ENCODE data around the gene FHIT. TPM values are rescaled to one million over a fixed set of nuclear protein-coding genes. Genes with fewer than 3 reads are reported as not detected.
"Not testable (repeated sequence)": the region's sequence is repeated elsewhere in the genome, so short reads cannot be mapped to it uniquely, and the experiment has no call there.

FHIT gene
- total RNA-seq, 1 experiment from 2014 or later = 0.34 TPM

- DNase-seq (ENCODE audit: low read depth) = no peak
Measured at GRCh38 chr3:60932170-60932569, 319.1 kb downstream of the FHIT start.

GRCh38 chr3:60931452-60931851 lies 319.8 kb downstream of the FHIT start:
- no peak for DNase-seq (ENCODE audit: low read depth)

- no peak for DNase-seq (ENCODE audit: low read depth)
Measured at GRCh38 chr3:60920519-60920918, 330.7 kb downstream of the FHIT start.

- no peak for DNase-seq (ENCODE audit: low read depth)
Measured at GRCh38 chr3:60919296-60919695, 332.0 kb downstream of the FHIT start.

- DNase-seq (ENCODE audit: low read depth) = no peak
Measured at GRCh38 chr3:60917141-60917540, 334.1 kb downstream of the FHIT start.

GRCh38 chr3:60916546-60916945 lies 334.7 kb downstream of the FHIT start:
- DNase-seq (ENCODE audit: low read depth) = no peak

GRCh38 chr3:60913474-60913873 lies 337.8 kb downstream of the FHIT start:
- DNase-seq (ENCODE audit: low read depth) = no peak

- no peak for DNase-seq (ENCODE audit: low read depth)
Measured at GRCh38 chr3:60912876-60913275, 338.4 kb downstream of the FHIT start.

GRCh38 chr3:60912142-60912541 lies 339.1 kb downstream of the FHIT start:
- no peak for DNase-seq (ENCODE audit: low read depth)

GRCh38 chr3:60909526-60909925 lies 341.7 kb downstream of the FHIT start:
- DNase-seq (ENCODE audit: low read depth) = no peak

GRCh38 chr3:60906283-60906682 lies 345.0 kb downstream of the FHIT start:
- DNase-seq (ENCODE audit: low read depth) = no peak

- no peak for DNase-seq (ENCODE audit: low read depth)
Measured at GRCh38 chr3:60898321-60898720, 352.9 kb downstream of the FHIT start.

- no peak for DNase-seq (ENCODE audit: low read depth)
Measured at GRCh38 chr3:60893946-60894345, 357.3 kb downstream of the FHIT start.

GRCh38 chr3:60890226-60890625 lies 361.0 kb downstream of the FHIT start:
- no peak for DNase-seq (ENCODE audit: low read depth)

GRCh38 chr3:60888952-60889351 lies 362.3 kb downstream of the FHIT start:
- DNase-seq (ENCODE audit: low read depth) = not testable (repeated sequence)

GRCh38 chr3:60887574-60887973 lies 363.7 kb downstream of the FHIT start:
- no peak for DNase-seq (ENCODE audit: low read depth)

GRCh38 chr3:60886518-60886917 lies 364.7 kb downstream of the FHIT start:
- DNase-seq (ENCODE audit: low read depth) = no peak

- DNase-seq (ENCODE audit: low read depth) = no peak
Measured at GRCh38 chr3:60884005-60884404, 367.2 kb downstream of the FHIT start.

GRCh38 chr3:60877188-60877587 lies 374.1 kb downstream of the FHIT start:
- no peak for DNase-seq (ENCODE audit: low read depth)

- no peak for DNase-seq (ENCODE audit: low read depth)
Measured at GRCh38 chr3:60870396-60870795, 380.9 kb downstream of the FHIT start.

- no peak for DNase-seq (ENCODE audit: low read depth)
Measured at GRCh38 chr3:60867200-60867599, 384.1 kb downstream of the FHIT start.

GRCh38 chr3:60856257-60857046 lies 394.8 kb downstream of the FHIT start:
- no peak for DNase-seq (ENCODE audit: low read depth)

GRCh38 chr3:60855250-60855649 lies 396.0 kb downstream of the FHIT start:
- DNase-seq (ENCODE audit: low read depth) = no peak

- no peak for DNase-seq (ENCODE audit: low read depth)
Measured at GRCh38 chr3:60854791-60855190, 396.5 kb downstream of the FHIT start.

All from LHCN-M2 (cell line).